SW480 (cell line): ENCODE measurements around the gene RNF121.

Experiments used
- DNase-seq: peaks from one replicate; pipeline ENCODE4 v3.0.0-alpha.2; 2016; ENCODE audit warnings: low spot score

RNF121 gene

GRCh38 chr11:72006309-72007088 is 77.7 kb downstream of the RNF121 start:
- no peak for DNase-seq

GRCh38 chr11:72007089-72007476 is 78.2 kb downstream of the RNF121 start:
- DNase-seq = no peak

GRCh38 chr11:72007587-72007986 is 78.7 kb downstream of the RNF121 start:
- DNase-seq = no peak

- no peak for DNase-seq
These were observed 79.9 kb downstream of the RNF121 start for GRCh38 chr11:72008728-72009127.

- DNase-seq = no peak
These were observed 80.3 kb downstream of the RNF121 start for GRCh38 chr11:72009156-72009555.

- DNase-seq = no peak
These were observed 81.8 kb downstream of the RNF121 start for GRCh38 chr11:72010529-72011233.

- DNase-seq = no peak
These were observed 83.3 kb downstream of the RNF121 start for GRCh38 chr11:72012091-72012630.

GRCh38 chr11:72012897-72013721 is 84.3 kb downstream of the RNF121 start:
- DNase-seq = no peak

GRCh38 chr11:72013765-72014711 is 85.2 kb downstream of the RNF121 start:
- DNase-seq = no peak

GRCh38 chr11:72014761-72015320 is 86.0 kb downstream of the RNF121 start:
- DNase-seq = no peak

- no peak for DNase-seq
These were observed 86.7 kb downstream of the RNF121 start for GRCh38 chr11:72015511-72016061.

- no peak for DNase-seq
These were observed 89.3 kb downstream of the RNF121 start for GRCh38 chr11:72018171-72018570.

GRCh38 chr11:72023335-72023734 is 94.5 kb downstream of the RNF121 start:
- DNase-seq = no peak

GRCh38 chr11:72024069-72024754 is 95.4 kb downstream of the RNF121 start:
- no peak for DNase-seq

- no peak for DNase-seq
These were observed 97.2 kb downstream of the RNF121 start for GRCh38 chr11:72026090-72026489.

GRCh38 chr11:72030472-72031045 is 101.7 kb downstream of the RNF121 start:
- DNase-seq = no peak

GRCh38 chr11:72036687-72037086 is 107.8 kb downstream of the RNF121 start:
- DNase-seq = no peak

GRCh38 chr11:72037554-72038311 is 108.9 kb downstream of the RNF121 start:
- no peak for DNase-seq

- no peak for DNase-seq
These were observed 109.6 kb downstream of the RNF121 start for GRCh38 chr11:72038491-72038890.
